ENCODE measurements around the gene FCAR.
"Not testable (repeated sequence)": the region's sequence is repeated elsewhere in the genome, so short reads cannot be mapped to it uniquely, and the experiment has no call there.

The FCAR gene

GRCh38 chr19:54873990-54874389 is at the start of gene FCAR:
Gene FCAR (plus strand): TSS chr19:54874235. CDS start chr19:54874290, 55 bp downstream.
- DNase-seq (ENCODE audit: insufficient read length, low spot score) (no peak), FAIRE-seq (no peak)

- FAIRE-seq: not testable (repeated sequence)
Observed at GRCh38 chr19:54824416-54824815, 49.6 kb upstream of the FCAR start.

GRCh38 chr19:54825326-54825725 is 48.7 kb upstream of the FCAR start:
- not testable (repeated sequence) for DNase-seq (ENCODE audit: insufficient read length, low spot score); FAIRE-seq

More at GRCh38 chr19:54824416-54824815, 49.6 kb upstream of the FCAR start:
- not testable (repeated sequence) for DNase-seq (ENCODE audit: insufficient read length, low spot score)

- FAIRE-seq; DNase-seq (ENCODE audit: insufficient read length, low spot score): not testable (repeated sequence)
Observed at GRCh38 chr19:54828064-54828463, 46.0 kb upstream of the FCAR start.

- DNase-seq (ENCODE audit: insufficient read length, low spot score); FAIRE-seq: not testable (repeated sequence)
Observed at GRCh38 chr19:54832496-54832895, 41.5 kb upstream of the FCAR start, which contains the start of gene KIR2DS4. Gene KIR2DS4 (plus strand): TSS chr19:54832676.

GRCh38 chr19:54835126-54835525 is 38.9 kb upstream of the FCAR start:
- DNase-seq (ENCODE audit: insufficient read length, low spot score); FAIRE-seq: not testable (repeated sequence)

- not testable (repeated sequence) for FAIRE-seq; DNase-seq (ENCODE audit: insufficient read length, low spot score)
Observed at GRCh38 chr19:54837522-54837921, 36.5 kb upstream of the FCAR start.

- not testable (repeated sequence) for DNase-seq (ENCODE audit: insufficient read length, low spot score); FAIRE-seq
Observed at GRCh38 chr19:54843171-54843570, 30.9 kb upstream of the FCAR start.

GRCh38 chr19:54850061-54850640 is 23.9 kb upstream of the FCAR start, which contains the start of gene KIR3DL2:
Gene KIR3DL2 (plus strand): TSS chr19:54850443. CDS start chr19:54850476, 33 bp downstream.
- FAIRE-seq; DNase-seq (ENCODE audit: insufficient read length, low spot score): not testable (repeated sequence)

GRCh38 chr19:54850930-54851329 is 23.1 kb upstream of the FCAR start:
- FAIRE-seq (no peak), DNase-seq (ENCODE audit: insufficient read length, low spot score) (no peak)

GRCh38 chr19:54851353-54851752 is 22.7 kb upstream of the FCAR start:
- no peak for DNase-seq (ENCODE audit: insufficient read length, low spot score)

GRCh38 chr19:54855241-54855640 is 18.8 kb upstream of the FCAR start:
- DNase-seq (ENCODE audit: insufficient read length, low spot score); FAIRE-seq: not testable (repeated sequence)

More at GRCh38 chr19:54851353-54851752, 22.7 kb upstream of the FCAR start:
- no peak for FAIRE-seq

- DNase-seq (ENCODE audit: insufficient read length, low spot score); FAIRE-seq: not testable (repeated sequence)
Observed at GRCh38 chr19:54858476-54858875, 15.6 kb upstream of the FCAR start.

- DNase-seq (ENCODE audit: insufficient read length, low spot score); FAIRE-seq: not testable (repeated sequence)
Observed at GRCh38 chr19:54859421-54859820, 14.6 kb upstream of the FCAR start.

GRCh38 chr19:54863459-54863858 is 10.6 kb upstream of the FCAR start:
- DNase-seq (ENCODE audit: insufficient read length, low spot score); FAIRE-seq: not testable (repeated sequence)

- DNase-seq (ENCODE audit: insufficient read length, low spot score) (no peak), FAIRE-seq (no peak)
Observed at GRCh38 chr19:54871696-54872095, 2.3 kb upstream of the FCAR start.

- no peak for FAIRE-seq
Observed at GRCh38 chr19:54875506-54875905, 1.5 kb downstream of the FCAR start.

GRCh38 chr19:54877471-54877870 is 3.4 kb downstream of the FCAR start:
- FAIRE-seq: no peak
- no peak for DNase-seq (ENCODE audit: insufficient read length, low spot score)

More at GRCh38 chr19:54875506-54875905, 1.5 kb downstream of the FCAR start:
- no peak for DNase-seq (ENCODE audit: insufficient read length, low spot score)

GRCh38 chr19:54881884-54882283 is 7.8 kb downstream of the FCAR start:
- no peak for DNase-seq (ENCODE audit: insufficient read length, low spot score)
- no peak for FAIRE-seq

GRCh38 chr19:54882758-54883157 is 8.7 kb downstream of the FCAR start:
- FAIRE-seq (no peak), DNase-seq (ENCODE audit: insufficient read length, low spot score) (no peak)

GRCh38 chr19:54883228-54883627 is 9.2 kb downstream of the FCAR start:
- FAIRE-seq: no peak

GRCh38 chr19:54888239-54888638 is 14.2 kb downstream of the FCAR start:
- DNase-seq (ENCODE audit: insufficient read length, low spot score): no peak
- FAIRE-seq: no peak

More at GRCh38 chr19:54883228-54883627, 9.2 kb downstream of the FCAR start:
- no peak for DNase-seq (ENCODE audit: insufficient read length, low spot score)
